Effector memory CD4-positive, alpha-beta T cell (primary cell): Measurements from ENCODE around the gene SGMS1.
"Not testable (repeated sequence)": the region's sequence is repeated elsewhere in the genome, so short reads cannot be mapped to it uniquely, and the experiment has no call there.

Source experiments
- DNase-seq, 3 donors: peaks; one replicate each; pipeline ENCODE4 v3.0.0-alpha.2; 2020
- H3K27ac ChIP-seq: 2 replicates; pipeline ENCODE4 v1.7.0; 2013; ENCODE audit warnings: mild to moderate bottlenecking, low read length, moderate library complexity; ENCODE audit not compliant: insufficient read depth, poor library complexity, severe bottlenecking
- H3K27me3 ChIP-seq: replicated peaks from 2 replicates; pipeline ENCODE4 v1.7.0; 2013; ENCODE audit warnings: mild to moderate bottlenecking, low read length; ENCODE audit not compliant: insufficient read depth, control insufficient read depth, poor library complexity, severe bottlenecking
- H3K36me3 ChIP-seq: 2 replicates; pipeline ENCODE4 v1.7.0; 2013; ENCODE audit warnings: mild to moderate bottlenecking, low read length, moderate library complexity; ENCODE audit not compliant: control insufficient read depth, insufficient read depth
- H3K4me1 ChIP-seq: 2 replicates; pipeline ENCODE4 v1.7.0; 2013; ENCODE audit warnings: low read length, mild to moderate bottlenecking; ENCODE audit not compliant: control insufficient read depth, insufficient read depth, poor library complexity, severe bottlenecking
- H3K4me3 ChIP-seq: 2 replicates; pipeline ENCODE4 v1.7.0; 2013; ENCODE audit warnings: low read length, low read depth, mild to moderate bottlenecking; ENCODE audit not compliant: insufficient read depth, poor library complexity, severe bottlenecking
- H3K9me3 ChIP-seq: 2 replicates; pipeline ENCODE4 v1.7.0; 2013; ENCODE audit warnings: mild to moderate bottlenecking, low read length, moderate library complexity; ENCODE audit not compliant: control insufficient read depth

SGMS1 gene

GRCh38 chr10:50271564-50272250 is 352.0 kb downstream of the SGMS1 start:
- no peaks in the 10 kb centered on the region for H3K4me1 ChIP-seq
- no peak for DNase-seq
- no peak overlapping the region for H3K4me3 ChIP-seq
- H3K27ac ChIP-seq, result no peak overlapping the region
- H3K36me3 ChIP-seq, result no peaks in the 10 kb centered on the region
- H3K27me3 ChIP-seq, result no peaks in the 10 kb centered on the region
- no peaks in the 10 kb centered on the region for H3K9me3 ChIP-seq

GRCh38 chr10:50267877-50268276 is 355.9 kb downstream of the SGMS1 start:
- not testable (repeated sequence) for H3K4me3 ChIP-seq, H3K36me3 ChIP-seq, H3K27ac ChIP-seq, H3K4me1 ChIP-seq, H3K9me3 ChIP-seq, H3K27me3 ChIP-seq, DNase-seq

- H3K4me1 ChIP-seq, result not testable (repeated sequence)
Observed at GRCh38 chr10:50262625-50263024, 361.1 kb downstream of the SGMS1 start.

GRCh38 chr10:50260791-50261281 is 362.9 kb downstream of the SGMS1 start:
- Histone ChIP-seq H3K9me3 (no peaks in the 10 kb centered on the region), H3K27ac (no peak overlapping the region), H3K4me1 (no peaks in the 10 kb centered on the region), H3K36me3 (no peaks in the 10 kb centered on the region), H3K27me3 (no peaks in the 10 kb centered on the region), H3K4me3 (no peak overlapping the region)
- no peak for DNase-seq

More at GRCh38 chr10:50262625-50263024, 361.1 kb downstream of the SGMS1 start:
- H3K9me3 ChIP-seq, H3K36me3 ChIP-seq, H3K4me3 ChIP-seq, H3K27me3 ChIP-seq, H3K27ac ChIP-seq, DNase-seq: not testable (repeated sequence)
